ENCODE measurements around the gene ROBO3. TPM values are rescaled to one million over a fixed set of nuclear protein-coding genes. Genes with fewer than 3 reads are reported as not detected.

The ROBO3 gene
- total RNA-seq, 4 donors from 2014 or later, result 6.7 to 19.8 (median 10.1) TPM

DNA sequence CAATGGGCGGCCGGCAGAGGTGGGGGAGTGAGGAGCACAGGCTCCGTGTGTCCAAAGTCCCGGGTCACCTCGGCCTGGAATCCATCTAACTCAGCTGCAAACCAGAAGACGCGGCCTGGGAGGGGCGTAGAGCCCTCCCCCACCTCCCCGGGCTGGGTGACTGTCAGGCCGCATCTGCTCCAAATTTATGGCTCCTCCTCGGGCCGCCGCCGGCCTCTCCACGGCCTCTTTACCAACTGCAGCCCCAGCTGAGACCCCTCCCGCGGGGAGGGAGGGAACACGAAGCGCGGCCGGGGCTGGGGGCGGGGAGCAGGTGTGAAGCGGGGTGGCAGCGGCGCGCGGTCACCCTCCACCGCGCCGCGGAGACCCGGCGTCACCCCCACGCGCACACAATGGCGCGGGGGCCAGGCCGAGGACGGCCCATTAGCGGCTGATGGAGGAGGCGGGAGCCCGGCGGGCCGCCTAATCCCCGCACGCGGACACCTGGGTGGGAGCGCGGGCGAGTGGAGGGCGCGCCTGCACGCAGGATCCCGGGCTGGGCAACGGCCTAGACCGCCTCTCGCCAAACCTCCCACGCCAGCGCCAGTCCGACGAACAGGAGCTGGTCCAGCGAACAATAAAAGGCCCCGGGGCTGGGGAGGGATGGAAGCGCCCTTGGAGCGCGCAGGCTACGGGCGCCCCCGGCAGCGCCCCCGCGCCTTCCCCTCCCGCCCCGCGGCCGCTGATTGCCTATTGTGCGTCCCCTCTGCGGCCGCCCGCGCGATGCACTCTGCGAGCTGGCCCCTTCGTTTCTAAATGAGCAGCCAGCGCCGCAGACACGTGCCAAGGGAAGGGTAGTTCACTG is 25.9 kb upstream of the ROBO3 start:
- intact Hi-C loops (cut with DNase I), result loop anchor here (5.0 kb wide), 1 partner anchor 192 kb away; no protein-coding TSS in a partner anchor
- DNase-seq, result peak; percentile 37 to 40
- 5 to 11% methylated on average over 9 to 28 of the region's 87 CpGs for WGBS, 2 donors
- peaks cover 12 to 41% of the 10 kb centered on the region in 2 donors for H3K4me1 ChIP-seq
- no peaks in the 10 kb centered on the region for H3K36me3 ChIP-seq
- TF ChIP-seq POLR2A (IDR thresholded peaks at IDR 0.05), result no peak
- no peaks in the 10 kb centered on the region for H3K27me3 ChIP-seq
- H3K4me3 ChIP-seq (replicated peaks in 1 of 3), result peak overlapping the region in 1 of 3 donors; percentile 36
- H3K27ac ChIP-seq, result no peak overlapping the region
- H3K9me3 ChIP-seq, result no peaks in the 10 kb centered on the region

DNA sequence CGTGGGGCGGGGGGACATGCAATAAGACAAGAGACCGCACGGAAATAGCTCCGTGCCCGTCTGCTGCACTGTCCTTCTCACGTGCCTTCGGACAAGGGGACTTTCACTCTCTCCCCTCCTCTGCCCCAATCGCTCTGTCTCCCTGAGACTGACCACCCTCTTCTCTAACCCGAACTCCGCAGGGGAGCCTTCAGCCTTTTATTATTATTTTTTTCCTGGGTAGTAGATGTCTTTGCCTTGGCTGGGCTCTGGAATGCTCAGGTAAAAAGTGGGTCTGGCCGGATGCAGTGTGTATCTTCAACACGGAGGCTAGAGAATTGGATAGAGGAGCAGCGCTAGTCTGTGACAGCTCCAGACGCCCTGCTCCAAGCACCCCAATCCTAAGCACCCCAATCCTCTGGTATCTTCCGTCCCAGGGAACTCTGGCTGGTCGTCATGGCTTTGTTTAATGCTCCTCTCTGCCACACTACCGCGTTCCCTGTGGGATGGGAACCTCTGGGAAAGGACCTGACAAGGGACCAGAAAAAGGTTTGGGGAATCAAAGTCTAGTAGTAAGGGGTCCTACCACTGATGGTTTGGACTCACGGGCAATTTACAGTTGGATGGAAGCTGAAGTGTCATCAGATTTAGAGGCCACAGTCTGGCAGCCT is 25.1 kb upstream of the ROBO3 start:
- Histone ChIP-seq H3K4me3 (replicated peaks in 1 of 3) (peak overlapping the region in 1 of 3 donors; percentile 36), H3K9me3 (no peaks in the 10 kb centered on the region), H3K27ac (no peak overlapping the region), H3K4me1 (peaks cover 12 to 37% of the 10 kb centered on the region in 2 donors), H3K36me3 (no peaks in the 10 kb centered on the region), H3K27me3 (peaks cover 6% of the 10 kb centered on the region)
- 40 to 51% methylated on average over 19 to 20 of the region's 20 CpGs for WGBS, 2 donors
- DNase-seq, result no peak
- TF ChIP-seq, protein P1, sequence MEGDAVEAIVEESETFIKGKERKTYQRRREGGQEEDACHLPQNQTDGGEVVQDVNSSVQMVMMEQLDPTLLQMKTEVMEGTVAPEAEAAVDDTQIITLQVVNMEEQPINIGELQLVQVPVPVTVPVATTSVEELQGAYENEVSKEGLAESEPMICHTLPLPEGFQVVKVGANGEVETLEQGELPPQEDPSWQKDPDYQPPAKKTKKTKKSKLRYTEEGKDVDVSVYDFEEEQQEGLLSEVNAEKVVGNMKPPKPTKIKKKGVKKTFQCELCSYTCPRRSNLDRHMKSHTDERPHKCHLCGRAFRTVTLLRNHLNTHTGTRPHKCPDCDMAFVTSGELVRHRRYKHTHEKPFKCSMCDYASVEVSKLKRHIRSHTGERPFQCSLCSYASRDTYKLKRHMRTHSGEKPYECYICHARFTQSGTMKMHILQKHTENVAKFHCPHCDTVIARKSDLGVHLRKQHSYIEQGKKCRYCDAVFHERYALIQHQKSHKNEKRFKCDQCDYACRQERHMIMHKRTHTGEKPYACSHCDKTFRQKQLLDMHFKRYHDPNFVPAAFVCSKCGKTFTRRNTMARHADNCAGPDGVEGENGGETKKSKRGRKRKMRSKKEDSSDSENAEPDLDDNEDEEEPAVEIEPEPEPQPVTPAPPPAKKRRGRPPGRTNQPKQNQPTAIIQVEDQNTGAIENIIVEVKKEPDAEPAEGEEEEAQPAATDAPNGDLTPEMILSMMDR (IDR thresholded peaks at IDR 0.05), result no peak
- no peak for TF ChIP-seq POLR2A (IDR thresholded peaks at IDR 0.05)
- intact Hi-C loops (cut with DNase I), result loop anchor here (5.0 kb wide), 1 partner anchor 193 kb away; no protein-coding TSS in a partner anchor

DNA sequence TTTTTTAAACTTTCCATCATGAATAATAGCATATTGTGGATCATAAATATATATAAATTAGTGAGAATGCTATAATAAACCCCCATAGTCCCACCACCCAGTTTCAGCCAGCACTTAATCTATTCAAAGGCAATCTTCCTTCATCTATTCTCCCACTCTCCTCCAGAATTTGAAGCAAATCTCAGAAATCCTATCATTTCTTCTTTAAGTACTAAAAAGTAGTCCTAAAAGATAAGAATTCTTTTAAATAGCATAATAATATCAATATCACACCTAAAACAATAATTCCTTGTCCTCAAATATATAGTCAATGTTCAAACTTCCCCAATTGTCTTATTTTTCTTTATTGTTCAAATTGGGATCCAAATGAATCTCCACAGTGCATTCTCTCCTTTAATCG is 24.6 kb upstream of the ROBO3 start:
- no peak for DNase-seq
- TF ChIP-seq POLR2A (IDR thresholded peaks at IDR 0.05), result no peak
- TF ChIP-seq, protein P1 (IDR thresholded peaks at IDR 0.05), result no peak
- 75 to 85% methylated on average over 1 of the region's 1 CpG for WGBS, 2 donors
- H3K36me3 ChIP-seq, result no peaks in the 10 kb centered on the region
- peaks cover 10% of the 10 kb centered on the region for H3K27me3 ChIP-seq
- H3K27ac ChIP-seq, result no peak overlapping the region
- intact Hi-C loops (cut with DNase I), result no loop called here
- no peaks in the 10 kb centered on the region for H3K9me3 ChIP-seq
- H3K4me3 ChIP-seq (replicated peaks in 1 of 3), result no peak overlapping the region
- peaks cover 12 to 33% of the 10 kb centered on the region in 2 donors for H3K4me1 ChIP-seq

DNA sequence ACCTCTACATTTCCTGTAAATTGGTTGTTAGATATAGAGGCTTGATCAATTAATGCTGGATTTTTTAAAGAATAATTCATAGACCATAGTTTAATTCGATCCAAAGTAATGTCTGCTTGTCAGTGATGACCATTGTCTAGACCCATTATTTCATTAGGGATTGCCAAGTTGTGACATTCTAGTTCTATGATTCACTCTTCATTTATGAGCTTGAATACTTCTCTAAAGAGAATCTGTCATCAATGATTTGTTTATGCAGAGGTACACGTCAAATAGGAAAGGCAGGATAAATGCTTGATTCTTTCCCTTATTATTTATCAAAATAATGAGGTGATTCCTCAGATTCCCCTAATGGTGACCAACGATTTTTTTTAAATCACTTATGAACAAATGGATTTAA is 24.0 kb upstream of the ROBO3 start:
- Histone ChIP-seq H3K27ac (no peak overlapping the region), H3K9me3 (no peaks in the 10 kb centered on the region), H3K4me3 (replicated peaks in 1 of 3) (no peak overlapping the region), H3K36me3 (no peaks in the 10 kb centered on the region), H3K27me3 (peaks cover 10% of the 10 kb centered on the region), H3K4me1 (peaks cover 12 to 27% of the 10 kb centered on the region in 2 donors)
- TF ChIP-seq, protein P1 (IDR thresholded peaks at IDR 0.05), result no peak
- no peak for TF ChIP-seq POLR2A (IDR thresholded peaks at IDR 0.05)
- DNase-seq, result no peak
- 69 to 71% methylated on average over 3 of the region's 3 CpGs for WGBS, 2 donors
- intact Hi-C loops (cut with DNase I), result no loop called here

DNA sequence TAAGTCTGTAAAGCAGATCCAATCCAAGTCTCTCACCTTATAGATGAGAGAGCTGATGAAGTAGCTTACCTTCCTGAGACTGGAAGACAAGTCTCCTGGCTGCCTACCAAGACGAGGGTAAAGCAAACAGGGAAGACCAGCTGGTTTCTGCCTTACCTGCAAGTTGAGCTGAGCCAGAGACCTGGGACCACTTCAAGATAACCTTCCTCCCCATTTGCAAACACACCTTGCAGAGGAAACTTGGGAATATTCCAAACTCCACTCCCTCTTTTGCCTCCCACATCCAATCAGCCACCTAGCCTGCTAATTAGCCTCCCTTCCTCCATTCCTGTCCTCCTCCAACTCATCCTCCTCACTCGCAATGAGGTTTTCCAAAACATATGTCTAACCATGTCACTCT is 23.4 kb upstream of the ROBO3 start:
- Histone ChIP-seq H3K9me3 (no peaks in the 10 kb centered on the region), H3K36me3 (no peaks in the 10 kb centered on the region), H3K4me3 (replicated peaks in 1 of 3) (no peak overlapping the region), H3K27ac (no peak overlapping the region), H3K4me1 (peaks cover 12 to 25% of the 10 kb centered on the region in 2 donors), H3K27me3 (peaks cover 10% of the 10 kb centered on the region)
- TF ChIP-seq POLR2A (IDR thresholded peaks at IDR 0.05), result no peak
- TF ChIP-seq, protein P1 (IDR thresholded peaks at IDR 0.05), result no peak
- WGBS, 2 donors, result 58 to 67% methylated on average over 2 of the region's 2 CpGs
- DNase-seq, result no peak
- intact Hi-C loops (cut with DNase I), result no loop called here

Data from thyroid gland (tissue), 4 donors.